HEK293 (cell line): Measurements from ENCODE around the gene COL9A3.
A peak's percentile ranks its signal among the peaks of the same experiment; 100 is the strongest.

ENCODE experiments used
- FEZF1 ChIP-seq: fragments of 450-650 bp; formaldehyde crosslinking; IDR thresholded peaks from 2 replicates; pipeline ENCODE4 v1.5.1; 2016; ENCODE audit warnings: missing biosample characterization, missing genetic modification characterization
- GLI2 ChIP-seq: fragments of 450-650 bp; formaldehyde crosslinking; IDR thresholded peaks from 2 replicates; pipeline ENCODE4; 2017; ENCODE audit warnings: missing biosample characterization, missing genetic modification characterization, low read depth, borderline replicate concordance
- KLF9 ChIP-seq: fragments of 450-650 bp; formaldehyde crosslinking; IDR thresholded peaks from 2 replicates; pipeline ENCODE4 v1.5.1; 2016; ENCODE audit warnings: missing biosample characterization, missing genetic modification characterization, low read depth
- MYNN ChIP-seq: fragments of 450-650 bp; formaldehyde crosslinking; IDR thresholded peaks from 2 replicates; pipeline ENCODE4 v1.5.1; 2016; ENCODE audit warnings: missing biosample characterization, missing genetic modification characterization, borderline replicate concordance
- SALL2 ChIP-seq: fragments of 450-650 bp; formaldehyde crosslinking; IDR thresholded peaks from 2 replicates; pipeline ENCODE4 v1.5.0; 2017; ENCODE audit warnings: missing biosample characterization, mild to moderate bottlenecking, missing genetic modification characterization, borderline replicate concordance
- ZFP37 ChIP-seq: fragments of 450-650 bp; formaldehyde crosslinking; IDR thresholded peaks from 2 replicates; pipeline ENCODE4 v1.5.1; 2016; ENCODE audit warnings: missing biosample characterization, missing genetic modification characterization
- ZNF121 ChIP-seq: fragments of 450-650 bp; formaldehyde crosslinking; IDR thresholded peaks from 2 replicates; pipeline ENCODE4 v1.5.1; 2016; ENCODE audit warnings: missing biosample characterization, missing genetic modification characterization
- ZNF146 ChIP-seq: fragments of 450-650 bp; formaldehyde crosslinking; IDR thresholded peaks from 2 replicates; pipeline ENCODE4 v1.5.1; 2016; ENCODE audit warnings: missing biosample characterization, missing genetic modification characterization
- ZNF155 ChIP-seq: fragments of 450-650 bp; formaldehyde crosslinking; IDR thresholded peaks from 2 replicates; pipeline ENCODE4 v1.5.1; 2016; ENCODE audit warnings: missing biosample characterization, missing genetic modification characterization
- ZNF184 ChIP-seq: fragments of 450-650 bp; IDR thresholded peaks from 2 replicates; pipeline ENCODE4 v1.5.1; 2018; ENCODE audit warnings: missing biosample characterization, mild to moderate bottlenecking, missing genetic modification characterization
- ZNF214 ChIP-seq: fragments of 450-650 bp; formaldehyde crosslinking; IDR thresholded peaks from 2 replicates; pipeline ENCODE4 v1.5.1; 2017; ENCODE audit warnings: missing biosample characterization, mild to moderate bottlenecking, missing genetic modification characterization, borderline replicate concordance
- ZNF274 ChIP-seq, 2 experiments: fragments of 200-500 bp in 1 of 2; fragments of 450-650 bp in 1 of 2; sonication (Bioruptor generic) in 1 of 2; formaldehyde crosslinking in 1 of 2; IDR thresholded peaks; 2 replicates each; pipeline versions ENCODE4 v1.5.1 to v1.6.1; 2014 to 2016; ENCODE audit warnings: borderline replicate concordance in 1 of 2, inconsistent platforms in 1 of 2, low read length in 1 of 2, missing biosample characterization in 1 of 2, missing genetic modification characterization in 1 of 2
- ZNF341 ChIP-seq: fragments of 450-650 bp; formaldehyde crosslinking; IDR thresholded peaks from 2 replicates; pipeline ENCODE4; 2016; ENCODE audit warnings: low read depth, missing biosample characterization, missing genetic modification characterization
- ZNF571 ChIP-seq: fragments of 450-650 bp; formaldehyde crosslinking; IDR thresholded peaks from 2 replicates; pipeline ENCODE4 v1.5.0; 2017; ENCODE audit warnings: missing biosample characterization, missing genetic modification characterization
- ZNF610 ChIP-seq: fragments of 450-650 bp; formaldehyde crosslinking; IDR thresholded peaks from 2 replicates; pipeline ENCODE4 v1.5.1; 2016; ENCODE audit warnings: missing biosample characterization, missing genetic modification characterization, borderline replicate concordance
- ZNF830 ChIP-seq: fragments of 450-650 bp; IDR thresholded peaks from 2 replicates; pipeline ENCODE4 v1.5.0; 2018; ENCODE audit warnings: missing biosample characterization, missing genetic modification characterization, low read depth, mild to moderate bottlenecking, moderate library complexity
- ZXDB ChIP-seq: fragments of 450-650 bp; formaldehyde crosslinking; IDR thresholded peaks from 2 replicates; pipeline ENCODE4 v1.5.1; 2016; ENCODE audit warnings: missing biosample characterization, missing genetic modification characterization
- TF ChIP-seq, protein P1 (sequence below): fragments of 450-650 bp; formaldehyde crosslinking; IDR thresholded peaks from 2 replicates; pipeline ENCODE4 v1.5.1; 2016; ENCODE audit warnings: missing biosample characterization, missing genetic modification characterization
- TF ChIP-seq, protein P2 (sequence below): fragments of 450-650 bp; formaldehyde crosslinking; IDR thresholded peaks from 2 replicates; pipeline ENCODE4 v1.5.1; 2016; ENCODE audit warnings: missing biosample characterization, missing genetic modification characterization
- TF ChIP-seq, protein P3 (sequence below): fragments of 450-650 bp; formaldehyde crosslinking; IDR thresholded peaks from 2 replicates; pipeline ENCODE4 v1.5.1; 2016; ENCODE audit warnings: missing biosample characterization, missing genetic modification characterization
- TF ChIP-seq, protein P4 (sequence below): sonication (generic); formaldehyde crosslinking; IDR thresholded peaks from 2 replicates; pipeline ENCODE4 v1.8.1; 2022; ENCODE audit warnings: mild to moderate bottlenecking, moderate library complexity, missing genetic modification reagents
- TF ChIP-seq, protein P5 (sequence below): fragments of 450-650 bp; formaldehyde crosslinking; IDR thresholded peaks from 2 replicates; pipeline ENCODE4 v1.5.1; 2016; ENCODE audit warnings: missing biosample characterization, missing genetic modification characterization
- TF ChIP-seq, protein P6 (sequence below): fragments of 450-650 bp; formaldehyde crosslinking; IDR thresholded peaks from 2 replicates; pipeline ENCODE4 v1.5.1; 2016; ENCODE audit warnings: missing biosample characterization, missing genetic modification characterization
- TF ChIP-seq, protein P7 (sequence below): fragments of 450-650 bp; formaldehyde crosslinking; IDR thresholded peaks from 2 replicates; pipeline ENCODE4 v1.5.1; 2016; ENCODE audit warnings: missing biosample characterization, missing genetic modification characterization
- TF ChIP-seq, protein P8 (sequence below): fragments of 450-650 bp; formaldehyde crosslinking; IDR thresholded peaks from 2 replicates; pipeline ENCODE4 v1.5.1; 2016; ENCODE audit warnings: missing biosample characterization, missing genetic modification characterization

The COL9A3 gene

DNA sequence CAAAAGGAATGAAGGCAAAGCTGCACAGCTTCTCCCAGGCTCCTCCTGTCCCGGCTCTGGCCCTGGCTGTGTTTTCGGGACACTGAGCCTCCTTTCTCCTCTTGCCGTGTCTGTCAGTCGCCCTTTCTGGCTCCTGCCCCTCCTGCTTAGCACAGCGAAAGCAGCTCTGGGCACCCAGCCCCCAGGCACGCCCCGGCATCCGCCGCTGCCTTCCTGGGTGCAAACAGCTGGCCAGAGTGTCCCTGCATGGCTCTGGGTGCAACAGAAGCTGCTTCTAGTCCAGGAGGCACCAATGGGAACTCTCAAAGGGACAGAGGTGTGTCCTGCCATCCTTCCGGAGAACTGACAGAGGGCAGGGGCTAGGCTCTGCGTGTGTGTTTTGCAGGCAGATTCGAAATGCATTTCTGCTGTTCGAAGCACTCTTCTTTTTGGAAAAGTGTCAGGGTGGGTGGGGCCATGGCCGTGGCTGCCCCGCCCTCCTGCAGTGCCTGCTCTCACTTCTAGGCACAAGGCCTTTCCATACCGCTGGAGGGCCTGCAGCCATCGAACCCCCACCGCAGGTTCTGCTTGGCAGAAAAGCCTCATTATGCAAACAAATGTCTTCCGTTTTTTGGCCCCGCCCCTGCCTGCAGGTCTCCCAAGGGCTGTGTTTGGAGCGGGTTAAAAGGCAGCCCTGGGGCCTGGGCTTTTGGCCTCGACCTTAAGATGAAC is 15.5 kb downstream of the COL9A3 start (continued):
- TF ChIP-seq, protein P1, sequence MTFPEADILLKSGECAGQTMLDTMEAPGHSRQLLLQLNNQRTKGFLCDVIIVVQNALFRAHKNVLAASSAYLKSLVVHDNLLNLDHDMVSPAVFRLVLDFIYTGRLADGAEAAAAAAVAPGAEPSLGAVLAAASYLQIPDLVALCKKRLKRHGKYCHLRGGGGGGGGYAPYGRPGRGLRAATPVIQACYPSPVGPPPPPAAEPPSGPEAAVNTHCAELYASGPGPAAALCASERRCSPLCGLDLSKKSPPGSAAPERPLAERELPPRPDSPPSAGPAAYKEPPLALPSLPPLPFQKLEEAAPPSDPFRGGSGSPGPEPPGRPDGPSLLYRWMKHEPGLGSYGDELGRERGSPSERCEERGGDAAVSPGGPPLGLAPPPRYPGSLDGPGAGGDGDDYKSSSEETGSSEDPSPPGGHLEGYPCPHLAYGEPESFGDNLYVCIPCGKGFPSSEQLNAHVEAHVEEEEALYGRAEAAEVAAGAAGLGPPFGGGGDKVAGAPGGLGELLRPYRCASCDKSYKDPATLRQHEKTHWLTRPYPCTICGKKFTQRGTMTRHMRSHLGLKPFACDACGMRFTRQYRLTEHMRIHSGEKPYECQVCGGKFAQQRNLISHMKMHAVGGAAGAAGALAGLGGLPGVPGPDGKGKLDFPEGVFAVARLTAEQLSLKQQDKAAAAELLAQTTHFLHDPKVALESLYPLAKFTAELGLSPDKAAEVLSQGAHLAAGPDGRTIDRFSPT, result no peak
- TF ChIP-seq ZNF571 (no peak), GLI2 (tag by site-specific recombination) (no peak), ZNF184 (tag by site-specific recombination) (no peak), ZNF146 (no peak), ZNF214 (tag by site-specific recombination) (no peak), ZNF274 (IDR thresholded peaks at IDR 0.05; ENCODE audit: low read length) (no peak), ZNF274 (tag by site-specific recombination; IDR thresholded peaks at IDR 0.05; ENCODE audit: borderline replicate concordance) (no peak), ZNF830 (tag by site-specific recombination) (no peak), ZNF610 (tag by site-specific recombination) (no peak), MYNN (tag by site-specific recombination) (no peak), ZNF121 (tag by site-specific recombination) (no peak), FEZF1 (tag by site-specific recombination) (no peak), SALL2 (tag by site-specific recombination) (no peak), KLF9 (tag by site-specific recombination) (peak; percentile 73), ZXDB (tag by site-specific recombination) (no peak), ZNF341 (tag by site-specific recombination) (peak; percentile 49), ZFP37 (no peak), ZNF155 (tag by site-specific recombination) (no peak)
- TF ChIP-seq, protein P2, sequence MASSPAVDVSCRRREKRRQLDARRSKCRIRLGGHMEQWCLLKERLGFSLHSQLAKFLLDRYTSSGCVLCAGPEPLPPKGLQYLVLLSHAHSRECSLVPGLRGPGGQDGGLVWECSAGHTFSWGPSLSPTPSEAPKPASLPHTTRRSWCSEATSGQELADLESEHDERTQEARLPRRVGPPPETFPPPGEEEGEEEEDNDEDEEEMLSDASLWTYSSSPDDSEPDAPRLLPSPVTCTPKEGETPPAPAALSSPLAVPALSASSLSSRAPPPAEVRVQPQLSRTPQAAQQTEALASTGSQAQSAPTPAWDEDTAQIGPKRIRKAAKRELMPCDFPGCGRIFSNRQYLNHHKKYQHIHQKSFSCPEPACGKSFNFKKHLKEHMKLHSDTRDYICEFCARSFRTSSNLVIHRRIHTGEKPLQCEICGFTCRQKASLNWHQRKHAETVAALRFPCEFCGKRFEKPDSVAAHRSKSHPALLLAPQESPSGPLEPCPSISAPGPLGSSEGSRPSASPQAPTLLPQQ (tag by site-specific recombination), result no peak
- TF ChIP-seq, protein P3, sequence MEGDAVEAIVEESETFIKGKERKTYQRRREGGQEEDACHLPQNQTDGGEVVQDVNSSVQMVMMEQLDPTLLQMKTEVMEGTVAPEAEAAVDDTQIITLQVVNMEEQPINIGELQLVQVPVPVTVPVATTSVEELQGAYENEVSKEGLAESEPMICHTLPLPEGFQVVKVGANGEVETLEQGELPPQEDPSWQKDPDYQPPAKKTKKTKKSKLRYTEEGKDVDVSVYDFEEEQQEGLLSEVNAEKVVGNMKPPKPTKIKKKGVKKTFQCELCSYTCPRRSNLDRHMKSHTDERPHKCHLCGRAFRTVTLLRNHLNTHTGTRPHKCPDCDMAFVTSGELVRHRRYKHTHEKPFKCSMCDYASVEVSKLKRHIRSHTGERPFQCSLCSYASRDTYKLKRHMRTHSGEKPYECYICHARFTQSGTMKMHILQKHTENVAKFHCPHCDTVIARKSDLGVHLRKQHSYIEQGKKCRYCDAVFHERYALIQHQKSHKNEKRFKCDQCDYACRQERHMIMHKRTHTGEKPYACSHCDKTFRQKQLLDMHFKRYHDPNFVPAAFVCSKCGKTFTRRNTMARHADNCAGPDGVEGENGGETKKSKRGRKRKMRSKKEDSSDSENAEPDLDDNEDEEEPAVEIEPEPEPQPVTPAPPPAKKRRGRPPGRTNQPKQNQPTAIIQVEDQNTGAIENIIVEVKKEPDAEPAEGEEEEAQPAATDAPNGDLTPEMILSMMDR (tag by site-specific recombination), result peak; percentile 27; the same call in 1 of the 2 replicates
- TF ChIP-seq, protein P4, sequence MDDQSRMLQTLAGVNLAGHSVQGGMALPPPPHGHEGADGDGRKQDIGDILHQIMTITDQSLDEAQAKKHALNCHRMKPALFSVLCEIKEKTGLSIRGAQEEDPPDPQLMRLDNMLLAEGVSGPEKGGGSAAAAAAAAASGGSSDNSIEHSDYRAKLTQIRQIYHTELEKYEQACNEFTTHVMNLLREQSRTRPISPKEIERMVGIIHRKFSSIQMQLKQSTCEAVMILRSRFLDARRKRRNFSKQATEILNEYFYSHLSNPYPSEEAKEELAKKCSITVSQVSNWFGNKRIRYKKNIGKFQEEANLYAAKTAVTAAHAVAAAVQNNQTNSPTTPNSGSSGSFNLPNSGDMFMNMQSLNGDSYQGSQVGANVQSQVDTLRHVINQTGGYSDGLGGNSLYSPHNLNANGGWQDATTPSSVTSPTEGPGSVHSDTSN (CRISPR knock-in tag), result no peak
- TF ChIP-seq, protein P5, sequence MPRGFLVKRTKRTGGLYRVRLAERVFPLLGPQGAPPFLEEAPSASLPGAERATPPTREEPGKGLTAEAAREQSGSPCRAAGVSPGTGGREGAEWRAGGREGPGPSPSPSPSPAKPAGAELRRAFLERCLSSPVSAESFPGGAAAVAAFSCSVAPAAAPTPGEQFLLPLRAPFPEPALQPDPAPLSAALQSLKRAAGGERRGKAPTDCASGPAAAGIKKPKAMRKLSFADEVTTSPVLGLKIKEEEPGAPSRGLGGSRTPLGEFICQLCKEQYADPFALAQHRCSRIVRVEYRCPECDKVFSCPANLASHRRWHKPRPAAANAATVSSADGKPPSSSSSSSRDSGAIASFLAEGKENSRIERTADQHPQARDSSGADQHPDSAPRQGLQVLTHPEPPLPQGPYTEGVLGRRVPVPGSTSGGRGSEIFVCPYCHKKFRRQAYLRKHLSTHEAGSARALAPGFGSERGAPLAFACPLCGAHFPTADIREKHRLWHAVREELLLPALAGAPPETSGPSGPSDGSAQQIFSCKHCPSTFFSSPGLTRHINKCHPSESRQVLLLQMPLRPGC (tag by site-specific recombination), result no peak
- TF ChIP-seq, protein P6, sequence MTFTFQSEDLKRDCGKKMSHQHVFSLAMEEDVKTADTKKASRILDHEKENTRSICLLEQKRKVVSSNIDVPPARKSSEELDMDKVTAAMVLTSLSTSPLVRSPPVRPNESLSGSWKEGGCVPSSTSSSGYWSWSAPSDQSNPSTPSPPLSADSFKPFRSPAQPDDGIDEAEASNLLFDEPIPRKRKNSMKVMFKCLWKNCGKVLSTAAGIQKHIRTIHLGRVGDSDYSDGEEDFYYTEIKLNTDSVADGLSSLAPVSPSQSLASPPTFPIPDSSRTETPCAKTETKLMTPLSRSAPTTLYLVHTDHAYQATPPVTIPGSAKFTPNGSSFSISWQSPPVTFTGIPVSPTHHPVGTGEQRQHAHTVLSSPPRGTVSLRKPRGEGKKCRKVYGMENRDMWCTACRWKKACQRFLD (tag by site-specific recombination), result no peak
- TF ChIP-seq, protein P7, sequence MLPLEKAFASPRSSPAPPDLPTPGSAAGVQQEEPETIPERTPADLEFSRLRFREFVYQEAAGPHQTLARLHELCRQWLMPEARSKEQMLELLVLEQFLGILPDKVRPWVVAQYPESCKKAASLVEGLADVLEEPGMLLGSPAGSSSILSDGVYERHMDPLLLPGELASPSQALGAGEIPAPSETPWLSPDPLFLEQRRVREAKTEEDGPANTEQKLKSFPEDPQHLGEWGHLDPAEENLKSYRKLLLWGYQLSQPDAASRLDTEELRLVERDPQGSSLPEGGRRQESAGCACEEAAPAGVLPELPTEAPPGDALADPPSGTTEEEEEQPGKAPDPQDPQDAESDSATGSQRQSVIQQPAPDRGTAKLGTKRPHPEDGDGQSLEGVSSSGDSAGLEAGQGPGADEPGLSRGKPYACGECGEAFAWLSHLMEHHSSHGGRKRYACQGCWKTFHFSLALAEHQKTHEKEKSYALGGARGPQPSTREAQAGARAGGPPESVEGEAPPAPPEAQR, result no peak
- TF ChIP-seq, protein P8, sequence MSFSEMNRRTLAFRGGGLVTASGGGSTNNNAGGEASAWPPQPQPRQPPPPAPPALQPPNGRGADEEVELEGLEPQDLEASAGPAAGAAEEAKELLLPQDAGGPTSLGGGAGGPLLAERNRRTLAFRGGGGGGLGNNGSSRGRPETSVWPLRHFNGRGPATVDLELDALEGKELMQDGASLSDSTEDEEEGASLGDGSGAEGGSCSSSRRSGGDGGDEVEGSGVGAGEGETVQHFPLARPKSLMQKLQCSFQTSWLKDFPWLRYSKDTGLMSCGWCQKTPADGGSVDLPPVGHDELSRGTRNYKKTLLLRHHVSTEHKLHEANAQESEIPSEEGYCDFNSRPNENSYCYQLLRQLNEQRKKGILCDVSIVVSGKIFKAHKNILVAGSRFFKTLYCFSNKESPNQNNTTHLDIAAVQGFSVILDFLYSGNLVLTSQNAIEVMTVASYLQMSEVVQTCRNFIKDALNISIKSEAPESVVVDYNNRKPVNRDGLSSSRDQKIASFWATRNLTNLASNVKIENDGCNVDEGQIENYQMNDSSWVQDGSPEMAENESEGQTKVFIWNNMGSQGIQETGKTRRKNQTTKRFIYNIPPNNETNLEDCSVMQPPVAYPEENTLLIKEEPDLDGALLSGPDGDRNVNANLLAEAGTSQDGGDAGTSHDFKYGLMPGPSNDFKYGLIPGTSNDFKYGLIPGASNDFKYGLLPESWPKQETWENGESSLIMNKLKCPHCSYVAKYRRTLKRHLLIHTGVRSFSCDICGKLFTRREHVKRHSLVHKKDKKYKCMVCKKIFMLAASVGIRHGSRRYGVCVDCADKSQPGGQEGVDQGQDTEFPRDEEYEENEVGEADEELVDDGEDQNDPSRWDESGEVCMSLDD (tag by site-specific recombination), result no peak
